AG10803 (cell line): ENCODE results near the gene CCDC47.
"Not testable (repeated sequence)": the region's sequence is repeated elsewhere in the genome, so short reads cannot be mapped to it uniquely, and the experiment has no call there.

ENCODE experiments used
- DNase-seq: peaks from one replicate; pipeline ENCODE4 v3.0.0; 2010; ENCODE audit warnings: low read depth
- H3K4me3 ChIP-seq: 2 replicates; pipeline ENCODE4 v1.5.1; 2011; ENCODE audit warnings: mild to moderate bottlenecking, low read length, control low read depth
- TF ChIP-seq, protein P1 (sequence below): conservative IDR thresholded peaks from 2 replicates; pipeline ENCODE4 v1.5.1; 2011; ENCODE audit warnings: mild to moderate bottlenecking, low read length, control low read depth, inconsistent platforms

CCDC47 gene

GRCh38 chr17:63722403-63722802 is 51.0 kb downstream of the CCDC47 start:
- TF ChIP-seq, protein P1, sequence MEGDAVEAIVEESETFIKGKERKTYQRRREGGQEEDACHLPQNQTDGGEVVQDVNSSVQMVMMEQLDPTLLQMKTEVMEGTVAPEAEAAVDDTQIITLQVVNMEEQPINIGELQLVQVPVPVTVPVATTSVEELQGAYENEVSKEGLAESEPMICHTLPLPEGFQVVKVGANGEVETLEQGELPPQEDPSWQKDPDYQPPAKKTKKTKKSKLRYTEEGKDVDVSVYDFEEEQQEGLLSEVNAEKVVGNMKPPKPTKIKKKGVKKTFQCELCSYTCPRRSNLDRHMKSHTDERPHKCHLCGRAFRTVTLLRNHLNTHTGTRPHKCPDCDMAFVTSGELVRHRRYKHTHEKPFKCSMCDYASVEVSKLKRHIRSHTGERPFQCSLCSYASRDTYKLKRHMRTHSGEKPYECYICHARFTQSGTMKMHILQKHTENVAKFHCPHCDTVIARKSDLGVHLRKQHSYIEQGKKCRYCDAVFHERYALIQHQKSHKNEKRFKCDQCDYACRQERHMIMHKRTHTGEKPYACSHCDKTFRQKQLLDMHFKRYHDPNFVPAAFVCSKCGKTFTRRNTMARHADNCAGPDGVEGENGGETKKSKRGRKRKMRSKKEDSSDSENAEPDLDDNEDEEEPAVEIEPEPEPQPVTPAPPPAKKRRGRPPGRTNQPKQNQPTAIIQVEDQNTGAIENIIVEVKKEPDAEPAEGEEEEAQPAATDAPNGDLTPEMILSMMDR = no peak
- H3K4me3 ChIP-seq = no peak overlapping the region

DNA sequence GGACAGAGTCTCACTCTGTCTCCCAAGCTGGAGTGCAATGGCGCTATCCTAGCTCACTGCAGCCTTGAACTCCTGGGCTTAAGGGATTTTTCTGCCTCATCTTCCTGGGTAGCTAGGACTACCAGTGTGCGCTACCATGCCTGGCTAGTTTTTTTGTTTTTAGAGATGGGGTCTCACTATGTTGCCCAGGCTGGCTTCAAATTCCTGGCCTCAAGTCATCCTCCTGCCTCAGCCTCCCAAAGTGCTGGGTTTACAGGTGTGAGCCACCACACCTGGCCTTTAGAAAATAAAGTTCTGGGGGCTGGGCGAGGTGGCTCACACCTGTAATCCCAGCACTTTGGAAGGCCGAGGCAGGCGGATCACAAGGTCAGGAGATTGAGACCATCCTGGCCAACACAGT is 53.2 kb downstream of the CCDC47 start:
- not testable (repeated sequence) for H3K4me3 ChIP-seq, DNase-seq

More at GRCh38 chr17:63722403-63722802, 51.0 kb downstream of the CCDC47 start:
- no peak for DNase-seq

DNA sequence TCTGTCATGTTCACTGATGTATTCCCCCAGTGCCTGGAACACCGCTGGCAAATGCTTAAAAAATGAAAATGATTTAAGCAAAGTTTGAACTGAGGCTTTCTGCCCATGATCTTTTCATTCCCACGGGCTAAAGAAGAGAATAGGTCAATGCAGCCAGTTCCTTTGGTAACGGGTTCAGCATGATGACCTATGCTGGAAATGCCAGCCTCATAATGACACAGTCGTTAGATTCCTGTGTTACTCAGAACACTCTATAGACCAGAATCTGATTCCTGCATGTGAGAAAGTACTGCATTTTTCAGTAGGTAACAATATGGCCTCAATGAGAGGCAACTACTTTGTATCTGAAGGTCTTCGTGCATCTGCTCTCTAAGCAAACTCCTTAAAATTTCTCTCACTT is 54.4 kb downstream of the CCDC47 start:
- no peak for DNase-seq
- no peak overlapping the region for H3K4me3 ChIP-seq
- TF ChIP-seq, protein P1 = no peak

GRCh38 chr17:63716426-63716825 is 57.0 kb downstream of the CCDC47 start:
- TF ChIP-seq, protein P1 = no peak
- no peak for DNase-seq
- H3K4me3 ChIP-seq = no peak overlapping the region

DNA sequence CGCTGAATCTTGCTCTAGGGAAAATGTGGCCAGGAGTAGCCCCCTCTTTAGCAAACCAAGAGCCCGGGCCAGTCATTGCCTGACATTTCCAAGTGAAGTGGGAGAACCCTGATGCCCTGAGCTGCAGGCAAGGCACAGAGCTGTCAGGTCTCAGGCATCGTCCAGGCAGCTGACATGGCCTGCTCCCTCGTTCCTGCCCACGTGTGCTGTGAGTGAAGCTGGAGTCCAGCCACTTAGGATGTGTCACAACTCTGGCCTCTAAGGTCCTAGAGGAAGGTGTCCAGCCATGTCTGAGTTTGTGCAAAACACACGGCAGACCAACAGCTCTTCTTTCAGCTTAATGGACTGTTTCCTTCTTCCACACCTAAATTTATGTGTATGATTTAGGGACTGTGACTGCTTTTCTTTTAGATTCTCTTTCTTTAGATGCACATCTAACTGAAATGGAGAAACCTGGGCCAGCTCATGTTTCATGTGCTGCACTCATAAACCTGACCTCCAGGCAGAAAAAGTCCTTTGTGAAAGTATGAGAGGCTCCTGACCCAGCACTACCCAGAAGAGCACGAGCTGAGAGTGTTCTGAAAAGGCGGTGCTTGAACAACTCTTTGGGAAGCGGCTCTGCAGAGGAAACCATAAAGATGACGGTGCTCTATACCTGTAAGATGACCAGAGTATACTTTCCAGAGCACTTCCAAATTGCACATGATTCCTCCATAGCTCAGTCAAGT is 58.7 kb downstream of the CCDC47 start:
- TF ChIP-seq, protein P1 = no peak
- no peak overlapping the region for H3K4me3 ChIP-seq
- peak; percentile 27 for DNase-seq

GRCh38 chr17:63709110-63709509 is 64.3 kb downstream of the CCDC47 start:
- H3K4me3 ChIP-seq = no peak overlapping the region
- TF ChIP-seq, protein P1 = no peak
- no peak for DNase-seq

DNA sequence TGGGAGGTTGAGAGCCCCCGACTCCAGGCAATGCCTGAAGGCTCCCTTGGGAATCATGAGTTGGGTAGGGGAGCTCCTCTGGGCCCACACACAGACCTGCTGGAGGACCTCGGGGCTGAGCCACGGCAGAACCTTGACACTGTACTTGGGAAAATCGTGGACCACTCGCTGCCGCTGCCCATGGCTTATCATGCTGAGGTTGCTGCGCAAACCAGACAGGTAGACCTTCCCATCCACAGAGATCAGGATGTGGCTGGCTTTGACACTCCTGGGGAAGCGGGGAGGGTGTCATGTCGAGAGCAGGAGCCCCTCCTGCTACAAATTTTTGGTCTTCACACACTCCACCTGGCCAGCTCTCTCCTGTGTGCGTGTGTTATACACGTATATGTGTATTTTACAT is 66.2 kb downstream of the CCDC47 start:
- no peak overlapping the region for H3K4me3 ChIP-seq
- DNase-seq = no peak
- TF ChIP-seq, protein P1 = no peak
